HL-60 (cell line): ENCODE measurements around the gene FTO.

ENCODE experiments used
- CTCF ChIP-seq: IDR thresholded peaks from one replicate; pipeline ENCODE4 v1.5.1; 2011; ENCODE audit warnings: low read length, control low read depth, inconsistent platforms; ENCODE audit not compliant: insufficient read depth
- GABPA ChIP-seq: IDR thresholded peaks from 2 replicates; pipeline ENCODE4 v1.6.1; 2012; ENCODE audit warnings: low read depth
- POLR2AphosphoS5 ChIP-seq: IDR thresholded peaks from 2 replicates; pipeline ENCODE4 v1.6.1; 2012; ENCODE audit warnings: low read depth
- REST ChIP-seq: IDR thresholded peaks from 2 replicates; pipeline ENCODE4 v1.6.1; 2012; ENCODE audit warnings: low read depth; ENCODE audit not compliant: insufficient replicate concordance

GRCh38 chr16:53964145-53964790 is 260.3 kb downstream of the FTO start:
- TF ChIP-seq CTCF (no peak), POLR2AphosphoS5 (no peak), GABPA (no peak), REST (no peak)
